DMS 273 treated with DMSO at 0.1 percent for 48 hours (cell line): ENCODE results near the gene ADCK1.
"Not testable (repeated sequence)": the region's sequence is repeated elsewhere in the genome, so short reads cannot be mapped to it uniquely, and the experiment has no call there.

ENCODE experiments used
- DNase-seq: peaks from one replicate; lab custom pipeline; 2025; lab: John Stamatoyannopoulos, UW

The ADCK1 gene

GRCh38 chr14:77809011-77809410, 9.1 kb downstream of the ADCK1 start:
- no peak for DNase-seq

- no peak for DNase-seq
Observed at GRCh38 chr14:77812028-77812427, 12.1 kb downstream of the ADCK1 start.

- not testable (repeated sequence) for DNase-seq
Observed at GRCh38 chr14:77812682-77813081, 12.8 kb downstream of the ADCK1 start.

- DNase-seq: no peak
Observed at GRCh38 chr14:77822307-77822706, 22.4 kb downstream of the ADCK1 start.

- DNase-seq: no peak
Observed at GRCh38 chr14:77822741-77823140, 22.8 kb downstream of the ADCK1 start.

GRCh38 chr14:77823378-77823777, 23.5 kb downstream of the ADCK1 start:
- no peak for DNase-seq

GRCh38 chr14:77825895-77826519, 26.1 kb downstream of the ADCK1 start:
- no peak for DNase-seq

- no peak for DNase-seq
Observed at GRCh38 chr14:77830692-77831091, 30.8 kb downstream of the ADCK1 start.

- DNase-seq: no peak
Observed at GRCh38 chr14:77832297-77832696, 32.4 kb downstream of the ADCK1 start.

- DNase-seq: no peak
Observed at GRCh38 chr14:77837926-77838325, 38.0 kb downstream of the ADCK1 start.

- DNase-seq: no peak
Observed at GRCh38 chr14:77838831-77839511, 39.1 kb downstream of the ADCK1 start.

GRCh38 chr14:77843195-77843594, 43.3 kb downstream of the ADCK1 start:
- DNase-seq: peak; percentile 93

- peak; percentile 86 for DNase-seq
Observed at GRCh38 chr14:77843651-77844050, 43.7 kb downstream of the ADCK1 start.

GRCh38 chr14:77844802-77845201, 44.9 kb downstream of the ADCK1 start:
- no peak for DNase-seq

GRCh38 chr14:77848031-77848430, 48.1 kb downstream of the ADCK1 start:
- no peak for DNase-seq

GRCh38 chr14:77849711-77850110, 49.8 kb downstream of the ADCK1 start:
- DNase-seq: no peak

- no peak for DNase-seq
Observed at GRCh38 chr14:77853919-77854318, 54.0 kb downstream of the ADCK1 start.

- DNase-seq: no peak
Observed at GRCh38 chr14:77856941-77857340, 57.0 kb downstream of the ADCK1 start.

GRCh38 chr14:77859934-77860570, 60.1 kb downstream of the ADCK1 start:
- DNase-seq: no peak

GRCh38 chr14:77861201-77861600, 61.3 kb downstream of the ADCK1 start:
- DNase-seq: no peak

- no peak for DNase-seq
Observed at GRCh38 chr14:77862154-77862786, 62.4 kb downstream of the ADCK1 start.

- DNase-seq: no peak
Observed at GRCh38 chr14:77864085-77864484, 64.2 kb downstream of the ADCK1 start.

- DNase-seq: no peak
Observed at GRCh38 chr14:77864580-77864979, 64.7 kb downstream of the ADCK1 start.
